Psoas muscle (tissue), 8 donors: ENCODE data around the gene COG8. TPM values are rescaled to one million over a fixed set of nuclear protein-coding genes. Genes with fewer than 3 reads are reported as not detected.

Experiments
- ATAC-seq, 4 donors: fragments of 200-7000 bp; cut with Tn5 transposase; one replicate each; pipeline ENCODE4 v1.9.1; 2020; ENCODE audit warnings: moderate library complexity in 3 of 4, mild to moderate bottlenecking in 2 of 4
- DNase-seq, 2 donors: peaks; one replicate each; pipeline ENCODE4 v3.0.0-alpha.2; 2020
- H3K27ac ChIP-seq: fragments of 200-600 bp; one replicate; pipeline ENCODE4 v1.8.0; 2022
- H3K27me3 ChIP-seq, 3 donors: fragments of 200-600 bp in 1 of 3; one replicate each; pipeline versions ENCODE4 v1.6.1 to v1.8.0; 2013 to 2022; ENCODE audit warnings: low read length in 2 of 3, mild to moderate bottlenecking in 2 of 3, moderate library complexity in 1 of 3; ENCODE audit not compliant: insufficient read depth in 3 of 3
- H3K36me3 ChIP-seq, 2 donors: fragments of 200-600 bp in 1 of 2; one replicate each; pipeline versions ENCODE4 v1.6.1 to v1.8.0; 2013 to 2022; ENCODE audit warnings: low read depth in 1 of 2, mild to moderate bottlenecking in 1 of 2, moderate library complexity in 1 of 2; ENCODE audit not compliant: insufficient read depth in 1 of 2
- H3K4me1 ChIP-seq: fragments of 200-600 bp; one replicate; pipeline ENCODE4 v1.8.0; 2022
- H3K4me3 ChIP-seq: fragments of 200-600 bp; one replicate; pipeline ENCODE4 v1.8.0; 2022; ENCODE audit warnings: mild to moderate bottlenecking
- H3K9me3 ChIP-seq: fragments of 200-600 bp; one replicate; pipeline ENCODE4 v1.8.0; 2022
- CTCF ChIP-seq: fragments of 200-600 bp; IDR thresholded peaks from one replicate; pipeline ENCODE4 v1.8.0; 2022; ENCODE audit warnings: antibody characterized with exemption
- WGBS, 3 donors: extraction: QIAGEN DNeasy Blood & Tissue Kit; methylation state at CpG; one replicate each; pipeline versions ENCODE4 v1.1.6 to v1.1.7; 2013; 5-methylcytosine and 5-hydroxymethylcytosine counted together
- intact Hi-C, 2 donors: fragments of 100-400 bp; cut with DNase I; formaldehyde crosslinking; loops; one replicate each; pipeline versions ENCODE4 v1.11.0 to v1.14.2; 2022
- polyA plus RNA-seq, 3 donors: library from polyadenylated mRNA; stranded (reverse); fragments of 200-250 nt; gene quantifications; one replicate each; pipeline ENCODE4 v1.2.3, GENCODE V29; 2013
- total RNA-seq, 4 donors: library from RNA; stranded (reverse); fragmentation: NEBNext Ultra II Directional in 2 of 4; extraction: Animal tissue kit (Norgen Biotek cat#: 25700) in 2 of 4; gene quantifications; one replicate each; pipeline versions ENCODE4 v1.2.1 to v1.2.4, GENCODE V29; 2021 to 2023
- donor health status: healthy with polysubstance abuse.
- donor health status: DM: no; HTN: no; CAD: no; lungs with moderate emphysema.
- donor health status: Bipolar disorder and iron deficiency.
- donor health status: healthy.
- donor health status: DM: yes; HTN: yes; CAD: no.
- donor health status: DM: no; HTN: no; CAD: no.
- donor health status: DM: no; HTN: no; CAD: no.
- donor health status: DM: yes; HTN: yes; CAD: no.

The COG8 gene
- total and polyA plus RNA-seq, 7 donors, result 16.7 to 36.5 (median 28.3) TPM

- peaks cover 38% of the 10 kb centered on the region for H3K4me1 ChIP-seq
- ATAC-seq, result no peak
- 86 to 88% (median 86%) methylated on average over 28 to 30 of the region's 30 CpGs for WGBS, 3 donors
- H3K9me3 ChIP-seq, result no peaks in the 10 kb centered on the region
- H3K27me3 ChIP-seq, result no peaks in the 10 kb centered on the region
- no peak for DNase-seq
- H3K4me3 ChIP-seq, result no peak overlapping the region
- no peak for TF ChIP-seq CTCF
- peaks cover 6 to 95% of the 10 kb centered on the region in 2 donors for H3K36me3 ChIP-seq
- intact Hi-C loops, result loop anchor here in 1 of 2 donors (2.0 kb wide), 1 partner anchor 65 kb away; no protein-coding TSS in a partner anchor
- H3K27ac ChIP-seq, result no peak overlapping the region
Measured at GRCh38 chr16:69319826-69320739, 19.3 kb downstream of the COG8 start.

- peaks cover 32% of the 10 kb centered on the region for H3K4me1 ChIP-seq
- intact Hi-C loops, result loop anchor here in 1 of 2 donors (2.0 kb wide), 1 partner anchor 65 kb away; no protein-coding TSS in a partner anchor
- DNase-seq (no peak), ATAC-seq (no peak)
- TF ChIP-seq CTCF, result no peak
- no peaks in the 10 kb centered on the region for H3K27me3 ChIP-seq
- H3K9me3 ChIP-seq, result no peaks in the 10 kb centered on the region
- H3K27ac ChIP-seq, result no peak overlapping the region
- peaks cover 9 to 95% of the 10 kb centered on the region in 2 donors for H3K36me3 ChIP-seq
- H3K4me3 ChIP-seq, result no peak overlapping the region
- WGBS, 3 donors, result 88 to 91% (median 89%) methylated on average over 9 of the region's 9 CpGs
Measured at GRCh38 chr16:69319381-69319780, 20.0 kb downstream of the COG8 start.

- no peaks in the 10 kb centered on the region for H3K27me3 ChIP-seq
- intact Hi-C loops, result loop anchor here in 1 of 2 donors (2.0 kb wide), 1 partner anchor 66 kb away; no protein-coding TSS in a partner anchor
- no peak for DNase-seq
- H3K36me3 ChIP-seq, result peaks cover 10 to 95% of the 10 kb centered on the region in 2 donors
- no peak overlapping the region for H3K27ac ChIP-seq
- ATAC-seq, result no peak
- H3K9me3 ChIP-seq, result no peaks in the 10 kb centered on the region
- WGBS, 3 donors, result 74 to 76% (median 74%) methylated on average over 10 of the region's 10 CpGs
- TF ChIP-seq CTCF, result no peak
- H3K4me1 ChIP-seq, result peaks cover 27% of the 10 kb centered on the region
- no peak overlapping the region for H3K4me3 ChIP-seq
Measured at GRCh38 chr16:69318911-69319289, 20.5 kb downstream of the COG8 start.

DNA sequence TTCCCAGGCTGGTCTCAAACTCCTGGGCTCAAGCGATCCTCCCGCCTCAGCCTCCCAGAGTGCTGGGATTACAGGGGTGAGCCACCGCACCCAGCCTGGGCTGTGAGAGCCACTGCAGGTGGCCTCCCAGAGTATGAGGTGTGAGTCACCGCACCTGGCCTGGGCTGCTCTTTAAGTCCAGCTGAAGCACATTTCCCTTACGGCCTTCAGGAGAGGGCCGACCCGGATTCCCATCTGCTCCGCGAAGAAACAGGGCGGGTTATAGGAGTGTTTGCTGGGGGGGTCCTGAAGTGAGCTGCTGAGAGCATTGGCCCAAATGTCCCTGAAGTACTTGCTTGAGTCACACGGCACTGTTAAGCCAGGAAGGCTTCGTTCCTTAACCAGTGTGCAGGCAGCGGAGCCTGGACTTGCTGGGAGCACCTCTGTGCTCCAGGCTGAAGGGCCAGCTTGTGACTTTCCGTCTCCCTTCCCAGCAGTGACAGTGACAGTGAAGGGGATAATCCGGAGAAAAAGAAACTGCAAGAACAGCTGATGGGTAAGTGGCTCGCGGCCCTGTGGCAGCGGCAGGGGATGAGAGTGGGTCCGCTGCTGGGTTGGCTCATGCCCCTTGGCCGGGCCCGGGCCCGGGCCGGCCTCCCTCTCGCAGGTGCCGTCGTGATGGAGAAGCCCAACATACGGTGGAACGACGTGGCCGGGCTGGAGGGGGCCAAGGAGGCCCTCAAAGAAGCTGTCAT lies 21.0 kb downstream of the COG8 start:
- no peak for DNase-seq

More for the DNA sequence above, 21.0 kb downstream of the COG8 start:
- no peaks in the 10 kb centered on the region for H3K9me3 ChIP-seq
- H3K36me3 ChIP-seq, result peaks cover 10 to 92% of the 10 kb centered on the region in 2 donors
- TF ChIP-seq CTCF, result no peak
- peak overlapping the region; percentile 77 for H3K27ac ChIP-seq
- ATAC-seq, result peak; percentile 36 to 62 (median 46)
- peaks cover 21% of the 10 kb centered on the region for H3K4me1 ChIP-seq
- intact Hi-C loops, result loop anchor here in 1 of 2 donors (2.0 kb wide), 1 partner anchor 66 kb away; no protein-coding TSS in a partner anchor
- WGBS, 3 donors, result 81 to 92% (median 89%) methylated on average over 30 of the region's 30 CpGs
- H3K4me3 ChIP-seq, result no peak overlapping the region
- no peaks in the 10 kb centered on the region for H3K27me3 ChIP-seq
